ENCODE results near the gene SLX4IP.
"Not testable (repeated sequence)": the region's sequence is repeated elsewhere in the genome, so short reads cannot be mapped to it uniquely, and the experiment has no call there.

The SLX4IP gene

GRCh38 chr20:10602221-10602871 is 167.2 kb downstream of the SLX4IP start:
- DNase-seq: no peak

- no peak for DNase-seq
Measured at GRCh38 chr20:10603378-10603777, 168.3 kb downstream of the SLX4IP start.

GRCh38 chr20:10603971-10604864 is 169.1 kb downstream of the SLX4IP start:
- peak in 11 of 56 donors; percentile 4 to 25 (median 13) for DNase-seq

GRCh38 chr20:10604865-10605440 is 169.8 kb downstream of the SLX4IP start:
- DNase-seq: no peak

GRCh38 chr20:10605547-10606195 is 170.6 kb downstream of the SLX4IP start:
- no peak for DNase-seq

GRCh38 chr20:10609276-10609675 is 174.2 kb downstream of the SLX4IP start:
- no peak for DNase-seq

GRCh38 chr20:10609770-10610169 is 174.7 kb downstream of the SLX4IP start:
- DNase-seq: no peak

- no peak for DNase-seq
Measured at GRCh38 chr20:10610251-10610650, 175.1 kb downstream of the SLX4IP start.

GRCh38 chr20:10611357-10611756 is 176.3 kb downstream of the SLX4IP start:
- peak in 16 of 56 donors; percentile 1 to 42 (median 16) for DNase-seq

- not testable (repeated sequence) for DNase-seq
Measured at GRCh38 chr20:10613426-10613825, 178.3 kb downstream of the SLX4IP start.

GRCh38 chr20:10613911-10614310 is 178.8 kb downstream of the SLX4IP start:
- no peak for DNase-seq

- DNase-seq: no peak
Measured at GRCh38 chr20:10616212-10616611, 181.1 kb downstream of the SLX4IP start.

GRCh38 chr20:10617549-10618133 is 182.5 kb downstream of the SLX4IP start:
- not testable (repeated sequence) for DNase-seq

GRCh38 chr20:10618611-10619245 is 183.6 kb downstream of the SLX4IP start:
- DNase-seq: no peak

GRCh38 chr20:10619427-10619826 is 184.3 kb downstream of the SLX4IP start:
- no peak for DNase-seq

GRCh38 chr20:10621149-10621548 is 186.0 kb downstream of the SLX4IP start:
- no peak for DNase-seq

GRCh38 chr20:10622657-10623418 is 187.7 kb downstream of the SLX4IP start:
- DNase-seq: no peak

GRCh38 chr20:10625641-10626040 is 190.5 kb downstream of the SLX4IP start:
- no peak for DNase-seq

- DNase-seq: no peak
Measured at GRCh38 chr20:10626896-10627295, 191.8 kb downstream of the SLX4IP start.
